Stimulated activated CD8-positive, alpha-beta memory T cell treated with anti-CD3 and anti-CD28 coated beads, Interleukin-12 subunit alpha, Interleukin-12 subunit beta, amount 100 ng/mL, for 4 hours (primary cell): ENCODE measurements around the gene PFKFB2.
A peak's percentile ranks its signal among the peaks of the same experiment; 100 is the strongest.

Experiments used
- DNase-seq: peaks from one replicate; pipeline ENCODE4 v3.0.0-alpha.2; 2020; ENCODE audit warnings: low read depth

The PFKFB2 gene

GRCh38 chr1:207067185-207067584 is 14.1 kb downstream of the PFKFB2 start:
- no peak for DNase-seq

GRCh38 chr1:207067665-207068064 is 14.6 kb downstream of the PFKFB2 start:
- DNase-seq: no peak

GRCh38 chr1:207069061-207069460 is 16.0 kb downstream of the PFKFB2 start:
- DNase-seq: no peak

GRCh38 chr1:207069858-207070506 is 16.9 kb downstream of the PFKFB2 start:
- DNase-seq: no peak

DNA sequence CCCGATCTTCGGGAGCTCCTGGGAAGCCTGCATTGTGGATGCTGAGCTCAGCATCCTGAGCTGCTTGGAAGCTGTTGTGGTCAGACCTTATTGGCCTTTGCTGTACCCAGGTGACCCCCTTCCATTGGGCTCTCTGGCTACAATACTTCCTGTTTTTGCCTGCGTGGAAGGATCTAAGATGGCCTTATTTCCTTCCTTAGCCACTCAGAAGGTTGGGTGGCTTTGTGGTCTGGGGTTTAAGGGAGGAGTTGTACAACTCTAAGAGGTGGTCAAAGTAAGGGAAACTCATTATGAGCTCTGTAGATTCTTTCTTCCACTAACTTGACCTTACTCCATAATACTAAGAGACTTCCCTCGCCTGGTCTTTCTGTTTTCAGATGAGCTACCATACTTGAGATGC is 17.7 kb downstream of the PFKFB2 start:
- DNase-seq: no peak

GRCh38 chr1:207071426-207071825 is 18.4 kb downstream of the PFKFB2 start:
- no peak for DNase-seq

DNA sequence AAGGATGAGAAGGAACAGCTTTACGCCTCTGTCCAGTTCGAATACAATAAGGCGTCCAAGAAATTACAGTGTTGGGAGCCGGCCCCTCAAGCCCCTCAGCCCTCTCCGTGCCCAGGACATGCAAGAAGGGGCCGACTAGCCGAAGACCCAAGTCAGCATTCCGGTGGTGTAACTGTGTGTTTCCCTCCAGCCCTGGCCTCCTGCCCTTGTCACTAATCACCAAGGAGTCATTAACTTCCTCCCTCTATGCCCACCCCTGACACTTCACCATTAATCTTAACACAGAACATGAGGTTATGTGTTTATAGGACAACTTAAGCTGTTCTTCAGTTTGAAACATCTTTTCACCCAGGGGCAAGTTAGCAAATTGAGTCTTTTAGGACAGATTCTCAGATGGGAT is 19.2 kb downstream of the PFKFB2 start:
- DNase-seq: no peak

- DNase-seq: no peak
Observed at GRCh38 chr1:207073906-207074820, 21.1 kb downstream of the PFKFB2 start.

DNA sequence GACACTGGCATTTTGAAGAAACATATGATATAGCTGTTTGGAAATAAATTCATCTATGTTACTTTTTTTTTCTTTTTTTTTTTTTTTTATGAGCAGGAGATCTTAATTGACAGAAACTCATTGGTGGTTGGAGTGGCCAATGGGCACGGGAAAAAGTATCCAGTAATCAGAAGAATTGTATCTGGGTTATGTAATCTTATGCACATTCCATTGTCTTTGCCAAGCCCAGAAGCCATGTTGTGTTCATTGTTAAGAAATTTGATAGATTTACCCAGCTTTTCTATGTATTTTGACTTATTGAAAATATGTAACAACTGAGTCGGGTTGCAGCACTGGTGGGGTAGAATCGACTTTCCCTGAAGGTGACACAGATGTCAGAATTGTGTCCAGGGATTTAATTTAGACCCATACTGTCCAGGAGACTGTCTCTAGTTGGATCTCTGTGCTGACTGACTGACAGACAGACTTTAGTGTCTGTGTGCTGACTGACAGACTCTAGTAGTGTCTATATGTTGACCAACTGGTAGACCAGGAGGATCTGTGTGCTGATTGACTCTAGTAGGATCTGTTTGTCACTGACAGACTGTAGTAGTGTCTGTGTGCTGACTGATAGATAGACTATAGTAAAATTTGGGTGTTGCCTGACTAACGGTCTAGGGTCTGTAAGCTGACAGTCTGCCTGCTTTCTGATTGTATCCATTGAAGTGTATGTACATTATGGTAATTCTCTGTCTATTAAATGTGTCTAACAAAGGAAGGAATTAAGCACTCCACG is 23.3 kb downstream of the PFKFB2 start:
- no peak for DNase-seq

DNA sequence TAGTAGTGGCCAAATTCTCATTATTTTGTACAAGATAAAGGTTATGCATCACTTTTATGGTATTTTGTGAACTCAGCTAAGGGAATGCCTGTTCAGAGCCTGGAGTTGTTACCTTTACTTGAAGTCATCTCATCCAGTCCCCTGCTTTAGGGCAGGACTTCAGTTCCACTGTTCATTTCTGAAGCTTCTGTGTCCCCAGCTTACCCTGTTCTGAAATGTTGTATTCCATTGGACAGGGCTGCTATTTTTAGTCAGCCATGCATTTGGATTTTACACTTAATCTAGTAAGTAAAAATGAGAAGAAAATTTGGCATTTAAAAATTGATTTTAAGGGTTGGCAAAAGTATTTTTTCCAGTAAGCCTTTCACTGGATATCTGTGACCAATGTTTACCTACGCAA is 23.9 kb downstream of the PFKFB2 start:
- DNase-seq: no peak

GRCh38 chr1:207077470-207078377 is 24.6 kb downstream of the PFKFB2 start:
- DNase-seq: peak; percentile 13

DNA sequence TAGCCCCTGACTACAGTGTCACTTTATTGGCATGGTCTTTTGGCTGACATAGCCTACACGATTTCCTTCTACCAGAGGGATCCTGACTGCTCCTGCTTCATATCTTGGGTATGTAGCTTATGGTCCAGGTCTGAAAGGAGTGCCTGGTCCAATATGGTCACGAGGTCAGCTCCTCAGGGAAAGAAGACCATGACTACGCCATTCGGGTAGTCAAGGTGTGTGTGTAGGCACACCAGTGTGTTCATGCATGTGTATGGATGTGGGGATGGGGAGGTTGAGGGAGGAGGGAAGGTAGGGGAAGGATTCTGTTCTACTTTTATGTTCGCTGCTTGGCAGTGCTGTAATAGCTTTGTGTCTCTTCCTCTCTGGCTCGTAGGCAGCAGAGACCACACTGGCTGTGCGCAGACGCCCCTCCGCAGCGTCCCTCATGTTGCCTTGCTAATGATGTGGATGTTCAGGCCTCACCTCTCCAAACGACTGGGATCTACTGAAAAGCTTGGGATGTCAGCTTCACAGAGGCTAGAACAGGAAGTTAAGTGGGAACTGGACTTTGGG is 25.6 kb downstream of the PFKFB2 start:
- DNase-seq: no peak

GRCh38 chr1:207079706-207080241 is 26.7 kb downstream of the PFKFB2 start:
- no peak for DNase-seq

GRCh38 chr1:207081088-207081487 is 28.0 kb downstream of the PFKFB2 start:
- no peak for DNase-seq

DNA sequence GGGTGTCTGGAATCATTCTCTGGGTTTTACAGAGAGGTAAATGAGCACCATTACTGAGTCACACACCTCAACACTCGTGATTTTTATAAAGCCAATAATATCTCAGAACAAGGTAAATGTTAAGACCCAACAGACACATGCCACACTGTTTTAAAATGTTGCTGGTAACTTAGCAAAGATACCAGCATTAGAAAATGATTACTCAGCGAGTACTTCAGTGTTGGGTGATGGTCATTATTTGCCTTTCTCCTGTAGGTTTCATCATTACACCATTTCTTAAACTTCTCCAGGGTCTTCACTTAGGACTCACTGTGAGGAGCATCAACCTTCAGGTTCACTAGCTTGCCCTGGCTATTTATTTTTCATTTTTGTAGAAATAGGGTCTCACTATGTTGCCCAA is 28.7 kb downstream of the PFKFB2 start:
- no peak for DNase-seq

DNA sequence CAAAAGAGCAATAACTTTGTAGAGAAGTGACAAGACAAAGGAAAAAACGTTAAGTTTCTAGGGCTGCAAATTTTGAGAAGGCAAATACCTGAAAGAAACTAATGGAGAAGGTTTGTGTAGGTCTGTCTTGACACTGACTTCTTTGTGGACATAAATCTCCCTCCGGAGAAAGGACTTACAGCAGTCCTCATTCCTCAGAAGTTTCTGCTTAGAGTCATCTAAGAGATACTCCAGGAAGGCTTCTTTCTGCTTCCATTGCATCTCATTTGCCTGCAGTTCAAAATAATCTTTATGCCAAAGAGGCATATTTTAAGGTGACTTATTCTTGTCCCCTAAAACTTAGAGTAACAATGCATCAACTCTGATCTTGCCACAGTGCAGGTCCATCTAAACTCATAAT is 31.2 kb downstream of the PFKFB2 start:
- no peak for DNase-seq

DNA sequence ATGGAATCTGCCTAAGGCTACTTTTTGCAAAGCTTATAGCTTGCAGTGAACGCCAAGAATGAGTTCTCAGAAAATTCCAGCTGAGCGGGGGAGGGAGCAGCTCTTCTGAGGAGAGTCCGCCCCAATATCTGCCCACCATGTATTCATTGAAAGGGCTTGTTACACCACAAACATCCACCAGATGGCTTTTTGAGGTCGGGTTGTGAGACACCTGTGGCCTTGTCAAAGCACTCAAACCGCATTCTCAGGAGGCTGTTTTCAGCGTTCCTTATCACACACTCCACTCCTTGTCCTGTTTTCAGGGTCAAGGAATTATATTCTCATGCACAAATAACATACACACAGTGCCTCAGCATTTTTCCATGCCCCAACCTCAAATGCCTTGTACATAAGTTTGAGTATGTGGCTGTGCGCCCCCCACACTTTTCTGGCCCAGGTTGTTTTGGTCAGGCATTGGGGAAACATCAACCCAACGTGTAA is 31.7 kb downstream of the PFKFB2 start:
- DNase-seq: peak; percentile 6

DNA sequence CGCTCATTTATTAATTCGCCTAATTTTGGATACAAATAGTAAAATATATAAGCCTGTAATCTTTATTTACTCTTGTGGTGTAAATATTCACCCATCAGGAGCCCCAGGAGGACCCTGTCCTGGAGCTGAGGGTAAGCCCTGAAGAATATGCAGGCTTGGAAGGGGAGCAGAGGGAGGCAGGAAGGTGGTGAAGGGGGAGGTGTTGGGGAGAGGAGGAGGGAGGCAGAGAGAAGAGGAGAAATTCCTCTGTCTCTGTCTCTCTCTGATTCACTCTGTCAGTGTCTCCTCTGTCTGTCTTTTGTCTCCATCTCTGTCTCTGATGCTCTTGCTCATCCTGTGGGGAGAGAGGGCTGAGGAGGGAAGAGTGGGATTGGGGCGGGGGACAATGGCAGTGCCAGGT is 32.8 kb downstream of the PFKFB2 start:
- DNase-seq: no peak

DNA sequence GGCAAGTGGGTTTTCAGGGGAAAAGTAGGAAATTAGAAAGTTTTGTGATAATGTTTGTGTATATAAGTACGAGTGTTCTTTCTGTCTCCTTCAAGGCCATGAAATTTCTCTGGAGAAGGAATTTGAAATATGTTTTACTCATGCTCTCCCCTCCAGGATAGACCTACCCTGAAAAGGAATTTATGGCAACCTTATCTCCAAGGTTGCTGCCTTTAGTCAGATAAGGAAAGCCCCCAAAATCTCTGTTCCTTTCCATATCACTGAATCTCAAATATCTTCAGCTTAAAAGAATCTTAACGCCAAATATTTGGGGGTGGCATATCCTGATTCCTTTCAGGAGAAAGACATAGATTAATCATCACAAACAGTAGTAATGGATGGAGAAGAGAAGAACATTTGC is 35.1 kb downstream of the PFKFB2 start:
- DNase-seq: no peak

DNA sequence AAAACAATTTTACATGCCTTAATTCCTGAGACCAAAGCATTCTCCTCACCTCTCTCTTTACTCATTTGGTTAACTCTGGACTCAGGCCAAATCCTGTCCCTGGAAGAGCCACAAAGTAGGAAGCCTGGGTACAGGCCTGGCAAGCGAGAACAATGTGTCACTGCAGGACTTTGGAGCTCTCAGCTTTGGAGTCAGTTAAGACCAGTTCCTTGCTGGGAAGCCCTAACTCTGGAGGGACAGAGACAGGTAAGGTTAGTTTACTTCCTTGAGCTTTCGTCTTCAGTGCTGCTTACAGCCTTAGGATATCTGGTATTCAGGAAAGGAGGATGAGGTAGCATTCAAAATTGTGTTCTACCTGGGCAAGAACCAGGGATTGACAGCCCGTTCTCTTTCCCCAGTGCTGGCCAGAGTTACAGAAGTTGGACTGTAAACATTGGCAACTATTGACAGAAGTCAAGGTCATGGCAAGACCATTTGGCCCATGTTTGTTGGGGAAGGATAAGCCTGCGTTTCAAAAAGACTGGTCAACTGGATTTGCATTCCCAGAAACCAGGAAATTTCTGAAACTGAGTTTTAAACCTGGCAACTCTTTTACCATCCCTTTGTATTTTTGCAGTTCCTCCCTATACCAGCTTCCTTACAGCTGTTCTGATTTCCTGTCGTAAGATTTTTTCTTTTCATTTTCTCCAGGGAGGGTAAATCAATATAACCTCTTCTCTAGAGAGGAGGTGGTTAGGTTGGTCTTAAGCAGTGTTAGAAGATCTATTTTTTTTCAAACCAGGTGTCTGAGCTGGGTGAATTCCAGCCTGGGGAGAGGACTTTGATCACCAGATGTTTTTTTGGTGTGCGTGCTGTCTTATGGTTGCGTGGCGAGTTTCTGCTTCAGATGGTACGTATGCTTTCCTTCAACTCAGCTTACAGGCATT is 35.9 kb downstream of the PFKFB2 start, which contains the start of gene C4BPB:
TSS of gene C4BPB (plus strand) at position 160 of the 926 bp plus-strand sequence. CDS start at position 832, 672 bp downstream.
- no peak for DNase-seq
